T-cell (primary cell): ENCODE measurements around the gene ARHGEF11. TPM values are rescaled to one million over a fixed set of nuclear protein-coding genes. Genes with fewer than 3 reads are reported as not detected.
A peak's percentile ranks its signal among the peaks of the same experiment; 100 is the strongest.
"Not testable (repeated sequence)": the region's sequence is repeated elsewhere in the genome, so short reads cannot be mapped to it uniquely, and the experiment has no call there.

Experiments used
- ATAC-seq, 4 experiments: fragments of 200-7000 bp in 3 of 4; fragments of 150-1000 bp in 1 of 4; cut with Tn5 transposase; replicated peaks in 1 of 4; 1 replicate in 3 of 4; 2 replicates in 1 of 4; pipeline ENCODE4 v1.10.0; 2021; ENCODE audit warnings: moderate library complexity in 3 of 4, mild to moderate bottlenecking in 2 of 4, moderate number of reproducible peaks in 1 of 4
- CTCF ChIA-PET, 2 donors: fragments of 300-600 bp; sonication (Branson Sonifier 250); formaldehyde crosslinking; loops; one replicate each; lab custom pipeline; 2022; ENCODE audit warnings: antibody characterized with exemption in 2 of 2; lab: Charles Lee
- POLR2A ChIA-PET, 2 donors: fragments of 300-600 bp; sonication (Branson Sonifier 250); formaldehyde crosslinking; loops; one replicate each; lab custom pipeline; 2022; ENCODE audit warnings: antibody characterized with exemption in 2 of 2; lab: Charles Lee
- DNase-seq, 35 experiments: peaks; one replicate each; pipeline versions ENCODE4 v3.0.0 to v3.0.0-alpha.2; 2013 to 2023
- H3K27ac ChIP-seq: one replicate; pipeline ENCODE4 v1.5.1; 2013; ENCODE audit warnings: low read length
- H3K27me3 ChIP-seq, 2 experiments: replicated peaks in 1 of 2; 1 replicate in 1 of 2; 2 replicates in 1 of 2; pipeline versions ENCODE4 v1.6.1 to v1.7.0; 2013; ENCODE audit warnings: low read length in 1 of 2, mixed read lengths in 1 of 2; ENCODE audit not compliant: control insufficient read depth in 2 of 2, insufficient read depth in 2 of 2; ENCODE audit errors: extremely low read depth in 1 of 2
- H3K36me3 ChIP-seq, 2 donors: 1 replicate in 1 of 2; 2 replicates in 1 of 2; pipeline versions ENCODE4 v1.6.1 to v1.7.0; 2013; ENCODE audit warnings: low read length in 1 of 2; ENCODE audit not compliant: control insufficient read depth in 2 of 2, insufficient read depth in 1 of 2; ENCODE audit errors: extremely low read depth in 1 of 2
- H3K4me1 ChIP-seq, 2 experiments: 1 replicate in 1 of 2; 2 replicates in 1 of 2; pipeline versions ENCODE4 v1.6.1 to v1.7.0; 2013; ENCODE audit warnings: low read length in 2 of 2, mixed read lengths in 1 of 2; ENCODE audit not compliant: insufficient read depth in 2 of 2, control insufficient read depth in 1 of 2; ENCODE audit errors: extremely low read depth in 1 of 2
- H3K4me3 ChIP-seq, 2 donors: 1 replicate in 1 of 2; 2 replicates in 1 of 2; pipeline versions ENCODE4 v1.5.1 to v1.7.0; 2013; ENCODE audit warnings: mild to moderate bottlenecking in 2 of 2, low read length in 1 of 2, moderate library complexity in 1 of 2; ENCODE audit not compliant: control insufficient read depth in 1 of 2; ENCODE audit errors: extremely low read depth in 1 of 2
- H3K9me3 ChIP-seq: 2 replicates; pipeline ENCODE4 v1.7.0; 2013
- H3K27ac Mint-ChIP-seq, 2 donors: one replicate each; pipeline ENCODE4 v1.8.0; 2020 to 2021; ENCODE audit warnings: mild to moderate bottlenecking in 2 of 2, mixed read lengths in 2 of 2
- H3K27me3 Mint-ChIP-seq, 2 donors: one replicate each; pipeline ENCODE4 v1.8.0; 2021 to 2022; ENCODE audit warnings: mixed read lengths in 2 of 2
- H3K36me3 Mint-ChIP-seq: one replicate; pipeline ENCODE4 v1.8.0; 2021; ENCODE audit warnings: mixed read lengths
- H3K4me1 Mint-ChIP-seq, 3 donors: one replicate each; pipeline ENCODE4 v1.8.0; 2020 to 2022; ENCODE audit warnings: mixed read lengths in 3 of 3, mild to moderate bottlenecking in 1 of 3
- H3K4me3 Mint-ChIP-seq, 3 donors: one replicate each; pipeline ENCODE4 v1.8.0; 2020 to 2022; ENCODE audit warnings: mild to moderate bottlenecking in 3 of 3, mixed read lengths in 3 of 3, moderate library complexity in 3 of 3
- H3K9me3 Mint-ChIP-seq, 3 donors: one replicate each; pipeline ENCODE4 v1.8.0; 2020 to 2022; ENCODE audit warnings: mixed read lengths in 3 of 3
- WGBS: methylation state at CpG from one replicate; pipeline ENCODE4 v1.1.5; 2013; ENCODE audit warnings: missing lambda C conversion rate; ENCODE audit not compliant: insufficient coverage; 5-methylcytosine and 5-hydroxymethylcytosine counted together
- total RNA-seq, 35 experiments: library from RNA in 6 of 35; stranded (reverse) in 6 of 35; fragments of 120-200 nt in 1 of 35; gene quantifications; one replicate each; pipeline versions ENCODE4 v1.2.1 to v1.2.4 and lab custom pipeline; 2013 to 2026

Gene ARHGEF11
- total RNA-seq, 5 donors from 2014 or later (not counting 1 experiment from before 2014, with no cell fraction given): 20.7 to 34.6 (median 34.1) TPM

GRCh38 chr1:157059241-157059640, 13.7 kb upstream of the ARHGEF11 start:
- H3K27me3 ChIP-seq: peaks cover 0 to 18% of the 10 kb centered on the region in 2 experiments
- H3K4me1 ChIP-seq, CTCF ChIA-PET, H3K4me1 Mint-ChIP-seq, H3K4me3 Mint-ChIP-seq, DNase-seq, H3K27ac ChIP-seq, H3K27ac Mint-ChIP-seq, H3K36me3 ChIP-seq, H3K36me3 Mint-ChIP-seq, H3K9me3 ChIP-seq, ATAC-seq, POLR2A ChIA-PET, H3K4me3 ChIP-seq: not testable (repeated sequence)
- peaks cover 43 to 51% of the 10 kb centered on the region in 2 donors for H3K27me3 Mint-ChIP-seq
- WGBS: 100% methylated on average over 1 of the region's 3 CpGs
- H3K9me3 Mint-ChIP-seq: peaks cover 9 to 24% (median 12%) of the 10 kb centered on the region in 3 donors

GRCh38 chr1:157056269-157056668, 10.7 kb upstream of the ARHGEF11 start:
- Histone ChIP-seq H3K4me1 (no peaks in the 10 kb centered on the region), H3K36me3 (no peaks in the 10 kb centered on the region), H3K27me3 (peaks cover 0 to 15% of the 10 kb centered on the region in 2 experiments), H3K27ac (no peak overlapping the region), H3K4me3 (no peak overlapping the region), H3K9me3 (no peaks in the 10 kb centered on the region)
- Mint-ChIP-seq H3K4me3 (no peak overlapping the region), H3K27me3 (peaks cover 48 to 57% of the 10 kb centered on the region in 2 donors), H3K9me3 (peaks cover 12 to 25% (median 16%) of the 10 kb centered on the region in 3 donors), H3K4me1 (no peaks in the 10 kb centered on the region), H3K27ac (no peak overlapping the region), H3K36me3 (peaks cover 4% of the 10 kb centered on the region)
- DNase-seq (no peak), ATAC-seq (no peak)
- no CpG with 5 or more reads among the region's 1 CpG for WGBS
- CTCF ChIA-PET: no interaction called here
- POLR2A ChIA-PET: no interaction called here

- ATAC-seq, H3K27ac ChIP-seq, H3K9me3 ChIP-seq, POLR2A ChIA-PET, H3K36me3 ChIP-seq, H3K4me1 ChIP-seq, H3K27ac Mint-ChIP-seq, H3K36me3 Mint-ChIP-seq, DNase-seq, CTCF ChIA-PET, H3K4me3 Mint-ChIP-seq, H3K4me1 Mint-ChIP-seq, H3K4me3 ChIP-seq: not testable (repeated sequence)
- Mint-ChIP-seq H3K9me3 (peaks cover 7 to 20% (median 11%) of the 10 kb centered on the region in 3 donors), H3K27me3 (peaks cover 48 to 61% of the 10 kb centered on the region in 2 donors)
- no CpG with 5 or more reads among the region's 5 CpGs for WGBS
- H3K27me3 ChIP-seq: peaks cover 0 to 20% of the 10 kb centered on the region in 2 experiments
Measured at GRCh38 chr1:157055729-157056128, 10.2 kb upstream of the ARHGEF11 start.

- H3K36me3 Mint-ChIP-seq: peaks cover 4% of the 10 kb centered on the region
- no peak for DNase-seq
- ATAC-seq: no peak
- H3K4me1 Mint-ChIP-seq: peaks cover 7 to 10% (median 8%) of the 10 kb centered on the region in 3 donors
- ChIA-PET POLR2A (no interaction called here), CTCF (no interaction called here)
- WGBS: no CpG with 5 or more reads among the region's 2 CpGs
- H3K27me3 Mint-ChIP-seq: peaks cover 57 to 60% of the 10 kb centered on the region in 2 donors
- H3K27ac ChIP-seq: no peak overlapping the region
- no peak overlapping the region for H3K4me3 ChIP-seq
- H3K9me3 ChIP-seq: no peaks in the 10 kb centered on the region
- no peak overlapping the region for H3K4me3 Mint-ChIP-seq
- H3K36me3 ChIP-seq: no peaks in the 10 kb centered on the region
- peaks cover 2 to 8% of the 10 kb centered on the region in 2 experiments for H3K4me1 ChIP-seq
- H3K27me3 ChIP-seq: peaks cover 4 to 38% of the 10 kb centered on the region in 2 experiments
- H3K9me3 Mint-ChIP-seq: peaks cover 4 to 13% (median 8%) of the 10 kb centered on the region in 3 donors
- no peak overlapping the region for H3K27ac Mint-ChIP-seq
Measured at GRCh38 chr1:157050836-157051235, 5.3 kb upstream of the ARHGEF11 start.

- Mint-ChIP-seq H3K27ac (no peak overlapping the region), H3K4me3 (peak overlapping the region; percentile 50 to 92 (median 78)), H3K36me3 (peaks cover under 1% of the 10 kb centered on the region), H3K9me3 (peaks cover under 1 to 5% (median under 1%) of the 10 kb centered on the region in 3 donors), H3K27me3 (peaks cover 68 to 71% of the 10 kb centered on the region in 2 donors), H3K4me1 (peaks cover 12 to 15% (median 13%) of the 10 kb centered on the region in 3 donors)
- POLR2A ChIA-PET: no interaction called here
- no peaks in the 10 kb centered on the region for H3K36me3 ChIP-seq
- CTCF ChIA-PET: no interaction called here
- H3K4me3 ChIP-seq: no peak overlapping the region
- no peak overlapping the region for H3K27ac ChIP-seq
- H3K4me1 ChIP-seq: peaks cover 2 to 12% of the 10 kb centered on the region in 2 experiments
- H3K27me3 ChIP-seq: peaks cover 4 to 47% of the 10 kb centered on the region in 2 experiments
- WGBS: no CpG with 5 or more reads among the region's 2 CpGs
- H3K9me3 ChIP-seq: no peaks in the 10 kb centered on the region
- no peak for ATAC-seq
- peak in 1 of 35 experiments; percentile 6 for DNase-seq
Measured at GRCh38 chr1:157047062-157047410, 1.5 kb upstream of the ARHGEF11 start.

- POLR2A ChIA-PET: no interaction called here
- no peak overlapping the region for H3K4me3 ChIP-seq
- H3K9me3 Mint-ChIP-seq: no peaks in the 10 kb centered on the region
Measured at GRCh38 chr1:157044326-157044725, 1.2 kb downstream of the ARHGEF11 start.

More at GRCh38 chr1:157044326-157044725, 1.2 kb downstream of the ARHGEF11 start:
- ATAC-seq: no peak
- CTCF ChIA-PET: no interaction called here
- WGBS: 100% methylated on average over 2 of the region's 6 CpGs
- Mint-ChIP-seq H3K27ac (no peak overlapping the region), H3K4me1 (peaks cover 12 to 15% (median 13%) of the 10 kb centered on the region in 3 donors), H3K27me3 (peaks cover 58 to 59% of the 10 kb centered on the region in 2 donors), H3K36me3 (no peaks in the 10 kb centered on the region), H3K4me3 (peak overlapping the region in 2 of 3 donors; percentile 31 to 42)
- DNase-seq: no peak
- Histone ChIP-seq H3K9me3 (no peaks in the 10 kb centered on the region), H3K4me1 (peaks cover 2 to 12% of the 10 kb centered on the region in 2 experiments), H3K27ac (no peak overlapping the region), H3K36me3 (no peaks in the 10 kb centered on the region), H3K27me3 (peaks cover 4 to 34% of the 10 kb centered on the region in 2 experiments)
